Ramos (cell line): ENCODE measurements around the gene ZNF230.

Source experiments
- in situ Hi-C: fragments of 300-500 bp; cut with MboI; formaldehyde crosslinking; loops from one replicate; pipeline ENCODE4 v1.14.3; 2022; ENCODE audit warnings: low sequenced_read_pairs; ENCODE audit not compliant: unreplicated experiment

The ZNF230 gene

GRCh38 chr19:44032001-44032610, 29.3 kb downstream of the ZNF230 start:
- in situ Hi-C loops: no loop called here

- in situ Hi-C loops: no loop called here
Observed at GRCh38 chr19:44042147-44042546, 39.4 kb downstream of the ZNF230 start.

GRCh38 chr19:44050740-44051649, 48.2 kb downstream of the ZNF230 start:
- in situ Hi-C loops: no loop called here

- in situ Hi-C loops: no loop called here
Observed at GRCh38 chr19:44051650-44052402, 49.1 kb downstream of the ZNF230 start, which contains the start of gene ZNF223. Gene ZNF223, plus strand, starts transcription at chr19:44052036. Its CDS starts 3,141 bp downstream, at chr19:44055177.

GRCh38 chr19:44055870-44056269, 53.1 kb downstream of the ZNF230 start:
- in situ Hi-C loops: no loop called here

- in situ Hi-C loops: no loop called here
Observed at GRCh38 chr19:44059229-44059628, 56.5 kb downstream of the ZNF230 start.

GRCh38 chr19:44061038-44061437, 58.3 kb downstream of the ZNF230 start:
- in situ Hi-C loops: no loop called here
